ENCODE measurements around the gene OSR1.
A peak's percentile ranks its signal among the peaks of the same experiment; 100 is the strongest.
"Not testable (repeated sequence)": the region's sequence is repeated elsewhere in the genome, so short reads cannot be mapped to it uniquely, and the experiment has no call there.

OSR1 gene

GRCh38 chr2:19358242-19359020 is at the start of gene OSR1:
OSR1 (minus strand) TSS chr2:19358623; CDS start chr2:19353805, 4,818 bp downstream.
- peak within 1 kb of the TSS; percentile 28 for H3K4me3 ChIP-seq (ENCODE audit: low read depth, low read length)

GRCh38 chr2:19403785-19404184 is 45.4 kb upstream of the OSR1 start:
- H3K4me3 ChIP-seq (ENCODE audit: low read depth, low read length) = no peak overlapping the region

DNA sequence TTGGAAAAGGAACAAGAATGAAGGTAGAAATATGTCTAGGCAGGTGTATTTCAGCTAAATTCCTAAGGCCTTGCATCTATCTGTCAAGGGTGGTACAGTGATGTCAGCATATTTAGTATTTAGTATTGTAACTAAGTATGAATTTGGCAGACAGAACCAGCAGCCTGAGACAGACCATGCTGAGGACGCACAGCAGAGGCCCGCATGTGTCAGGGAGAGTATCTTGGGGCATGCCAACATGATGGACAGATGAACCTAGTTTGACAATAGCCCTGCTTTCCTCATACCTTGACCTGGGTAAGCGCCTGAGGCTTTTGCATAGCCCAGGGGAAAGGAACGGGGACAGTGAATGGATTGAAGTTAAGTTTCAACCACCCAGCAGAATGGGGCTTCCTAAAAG is 33.8 kb upstream of the OSR1 start:
- no peak overlapping the region for H3K4me3 ChIP-seq (ENCODE audit: low read depth, low read length)

DNA sequence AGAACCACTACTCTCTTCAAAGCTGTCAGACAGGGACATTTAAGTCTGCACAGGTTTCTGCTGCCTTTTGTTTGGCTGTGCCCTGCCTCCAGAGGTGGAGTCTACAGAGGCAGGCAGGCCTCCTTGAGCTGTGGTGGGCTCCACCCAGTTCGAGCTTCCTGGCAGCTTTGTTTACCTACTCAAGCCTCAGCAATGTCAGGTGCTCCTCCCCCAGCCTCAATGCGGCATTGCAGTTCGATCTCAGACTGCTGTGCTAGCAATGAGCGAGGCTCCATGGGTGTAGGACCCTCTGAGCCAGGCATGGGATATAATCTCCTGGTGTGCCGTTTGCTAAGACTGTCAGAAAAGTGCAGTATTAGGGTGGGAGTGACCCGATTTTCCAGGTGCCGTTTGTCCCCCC is 31.0 kb upstream of the OSR1 start:
- not testable (repeated sequence) for H3K4me3 ChIP-seq (ENCODE audit: low read depth, low read length)

DNA sequence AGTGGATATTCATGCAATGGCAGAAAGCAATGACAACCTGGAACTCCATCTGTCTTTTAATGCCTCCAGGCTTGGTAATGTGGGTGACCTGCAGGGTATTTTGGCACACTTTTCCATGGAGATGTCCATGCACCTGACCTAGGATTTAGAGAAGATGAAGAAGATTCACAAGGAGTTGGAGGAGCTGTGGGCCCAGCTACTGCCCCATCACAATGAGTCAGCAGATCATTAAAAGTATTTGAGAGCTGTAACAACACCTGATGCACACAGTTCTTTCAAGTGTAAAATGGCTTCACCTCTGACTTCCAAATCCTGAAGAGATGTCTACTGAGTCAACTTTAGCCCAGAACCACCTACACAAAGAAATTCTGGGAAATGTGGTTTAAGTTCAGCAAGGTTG is 22.1 kb upstream of the OSR1 start:
- H3K4me3 ChIP-seq (ENCODE audit: low read depth, low read length) = no peak overlapping the region

DNA sequence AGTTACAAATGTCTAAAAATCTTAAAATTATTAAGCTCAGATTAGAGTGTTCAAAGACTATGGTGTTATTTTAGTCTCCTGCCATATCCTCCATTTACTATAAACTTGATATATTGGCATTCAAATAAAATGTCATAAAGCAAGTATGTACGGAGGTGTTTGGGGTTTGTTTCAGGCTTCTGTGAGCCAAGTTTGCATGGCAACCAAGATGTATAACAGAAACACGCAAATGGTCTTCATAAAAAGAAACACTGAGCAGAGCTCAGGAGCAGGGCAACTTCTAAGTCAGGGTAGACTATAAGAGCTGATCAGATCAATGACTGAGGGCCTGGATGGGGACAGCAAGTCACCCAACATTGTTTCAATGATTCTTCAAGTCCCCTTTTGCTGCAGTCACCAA is 20.5 kb upstream of the OSR1 start:
- H3K4me3 ChIP-seq (ENCODE audit: low read depth, low read length) = no peak overlapping the region

DNA sequence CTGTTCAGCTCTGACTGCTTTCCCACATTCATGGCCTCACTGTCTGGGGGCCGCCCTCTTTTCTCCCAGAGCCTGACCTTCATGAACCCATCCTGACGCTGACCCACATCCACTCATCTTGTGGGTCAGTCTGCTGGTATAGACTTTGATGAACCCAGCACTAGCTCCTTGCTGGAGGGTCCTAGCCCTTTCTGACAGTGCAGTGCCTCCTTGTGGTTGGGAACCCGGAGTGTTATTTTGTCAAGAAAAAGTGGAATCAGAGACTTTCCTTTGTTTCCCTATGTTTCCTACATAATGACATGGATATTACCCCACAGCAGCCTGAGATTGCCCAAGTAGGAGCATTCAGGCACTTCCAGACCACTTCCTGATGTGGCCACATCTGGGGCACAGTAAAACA is 19.3 kb upstream of the OSR1 start:
- no peak overlapping the region for H3K4me3 ChIP-seq (ENCODE audit: low read depth, low read length)

DNA sequence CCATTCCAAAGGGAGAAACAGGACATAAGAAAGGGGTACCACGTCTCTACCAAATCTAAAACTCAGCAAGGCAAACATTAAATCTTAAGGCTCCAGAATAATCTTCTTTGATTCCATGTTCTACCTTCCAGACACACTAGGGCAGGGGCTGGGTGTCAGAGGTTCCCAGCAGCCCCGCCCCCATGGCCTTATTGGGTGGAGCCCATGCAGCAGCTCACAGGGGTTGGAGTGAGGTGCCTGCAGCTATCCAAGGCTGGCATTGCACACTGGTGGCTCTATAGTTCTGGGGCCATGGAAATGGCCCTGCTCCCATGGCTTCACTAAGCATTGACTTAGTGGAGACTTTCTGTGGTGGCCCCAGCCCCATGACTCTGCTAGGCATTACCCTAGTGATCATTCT is 14.9 kb upstream of the OSR1 start:
- H3K4me3 ChIP-seq (ENCODE audit: low read depth, low read length) = no peak overlapping the region

DNA sequence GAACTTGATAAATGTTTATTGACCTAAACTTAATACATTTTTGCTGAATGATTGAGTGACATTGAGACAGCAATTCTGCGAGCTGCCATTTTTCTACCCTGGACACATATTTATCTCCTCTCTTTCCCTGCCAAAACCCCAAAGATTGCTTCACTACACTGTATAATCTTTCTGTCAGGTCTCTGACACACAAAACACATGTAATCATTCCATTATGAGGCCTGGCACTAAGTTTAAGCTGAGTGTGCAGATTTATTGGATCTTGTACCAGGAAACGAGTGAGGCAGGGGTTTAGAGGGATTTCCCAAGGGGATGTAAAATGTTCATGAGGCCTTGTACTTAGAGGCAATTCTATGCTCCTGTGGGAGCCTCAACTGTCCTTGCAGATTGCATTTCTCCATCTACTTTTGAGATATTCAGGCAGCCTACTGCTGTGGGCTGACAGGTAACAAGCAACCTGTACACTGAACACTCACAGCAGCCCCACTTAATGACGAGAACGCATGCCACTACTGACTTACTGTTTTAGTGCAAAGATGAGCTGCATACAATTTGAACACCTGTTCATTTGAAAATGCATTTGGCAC is 13.7 kb upstream of the OSR1 start:
- H3K4me3 ChIP-seq (ENCODE audit: low read depth, low read length) = no peak overlapping the region

DNA sequence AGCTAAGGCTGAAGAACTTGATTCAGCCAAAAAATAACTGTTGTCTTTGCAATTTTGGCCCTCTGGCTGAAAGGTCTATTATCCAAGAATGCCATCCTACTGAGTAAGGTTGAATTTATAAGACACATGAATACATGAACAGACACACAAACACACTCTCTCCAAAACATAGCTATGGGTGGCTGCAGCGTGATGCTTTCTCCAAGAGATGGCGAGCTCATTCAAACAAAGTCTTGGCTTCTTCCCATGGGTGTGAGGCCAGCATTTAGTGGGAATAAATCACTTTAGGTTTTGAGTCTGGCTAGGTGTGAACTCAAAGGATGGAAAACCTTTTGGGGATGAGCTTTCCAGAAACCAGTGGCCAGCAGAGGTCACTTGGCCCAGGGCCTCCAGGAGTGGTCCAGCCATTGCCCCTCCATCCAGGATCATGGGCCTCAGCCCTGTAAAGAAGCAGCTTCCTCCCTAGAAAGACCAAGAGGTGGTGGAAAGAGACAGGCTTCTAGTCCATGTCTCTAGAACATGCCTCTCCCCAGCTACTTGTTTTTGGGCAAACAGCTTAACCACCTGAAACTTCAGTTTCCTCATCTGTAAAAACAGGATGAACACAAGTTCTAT is 11.0 kb upstream of the OSR1 start:
- H3K4me3 ChIP-seq (ENCODE audit: low read depth, low read length) = no peak overlapping the region

DNA sequence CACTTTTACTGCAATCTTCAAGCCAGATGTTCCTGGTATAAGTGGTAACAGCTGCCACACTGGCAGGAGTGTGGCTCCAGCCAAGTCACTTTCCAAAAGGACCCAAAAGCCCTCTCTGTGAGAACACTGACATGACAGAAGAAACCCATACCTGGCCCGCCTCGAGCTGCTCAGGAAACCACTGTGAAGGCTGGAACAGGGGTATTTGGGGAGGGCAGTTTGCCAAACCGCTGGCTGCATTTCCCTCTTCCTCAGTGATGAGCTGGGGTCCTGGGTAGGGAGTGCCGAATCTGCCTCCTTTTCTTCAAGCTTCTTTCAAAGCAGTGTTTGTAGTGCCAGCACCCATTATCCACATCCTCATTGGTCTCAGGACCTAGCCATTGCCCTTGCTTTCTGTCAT is 10.3 kb upstream of the OSR1 start:
- H3K4me3 ChIP-seq (ENCODE audit: low read depth, low read length) = no peak overlapping the region

- H3K4me3 ChIP-seq (ENCODE audit: low read depth, low read length) = no peak overlapping the region
These were observed 8.9 kb upstream of the OSR1 start for GRCh38 chr2:19367326-19367725.

GRCh38 chr2:19365126-19365525 is 6.7 kb upstream of the OSR1 start:
- H3K4me3 ChIP-seq (ENCODE audit: low read depth, low read length) = no peak overlapping the region

GRCh38 chr2:19364014-19364413 is 5.6 kb upstream of the OSR1 start:
- no peak overlapping the region for H3K4me3 ChIP-seq (ENCODE audit: low read depth, low read length)

GRCh38 chr2:19363474-19363778 is 5.0 kb upstream of the OSR1 start:
- no peak overlapping the region for H3K4me3 ChIP-seq (ENCODE audit: low read depth, low read length)

DNA sequence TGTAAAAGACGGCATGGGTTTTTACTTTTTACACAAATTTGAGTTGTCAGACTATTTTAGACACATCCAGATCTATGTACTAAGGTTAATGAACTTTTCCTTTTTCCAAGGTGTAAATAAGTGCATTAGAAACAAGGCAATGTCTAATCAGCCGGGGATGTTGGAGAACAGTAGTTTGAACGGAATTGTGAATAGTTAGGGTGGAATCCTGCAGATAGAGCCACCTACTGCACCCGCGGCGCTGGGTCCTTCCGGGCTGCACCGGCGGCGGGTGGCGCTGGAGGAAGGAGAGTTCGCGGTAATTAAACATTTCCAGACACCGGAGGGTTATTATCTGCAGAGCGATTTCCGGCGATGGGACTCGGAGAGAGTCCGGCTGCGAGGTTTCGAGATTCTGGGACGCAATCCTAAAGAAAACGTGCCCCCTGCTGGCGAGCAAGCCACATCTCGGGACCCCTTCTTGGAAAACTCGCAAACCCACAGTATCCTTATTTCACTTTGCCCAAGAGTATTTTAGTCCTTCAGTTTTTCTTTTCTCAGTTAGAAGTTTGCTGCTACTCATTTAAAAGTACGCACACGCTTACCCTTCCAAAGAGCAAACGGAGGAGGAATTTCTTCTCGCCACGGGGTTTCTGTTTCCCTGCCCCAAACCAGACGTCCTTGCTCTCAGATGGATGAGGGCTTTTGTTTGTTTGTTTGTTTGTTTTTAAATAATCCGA is 4.5 kb upstream of the OSR1 start:
- no peak overlapping the region for H3K4me3 ChIP-seq (ENCODE audit: low read depth, low read length)

DNA sequence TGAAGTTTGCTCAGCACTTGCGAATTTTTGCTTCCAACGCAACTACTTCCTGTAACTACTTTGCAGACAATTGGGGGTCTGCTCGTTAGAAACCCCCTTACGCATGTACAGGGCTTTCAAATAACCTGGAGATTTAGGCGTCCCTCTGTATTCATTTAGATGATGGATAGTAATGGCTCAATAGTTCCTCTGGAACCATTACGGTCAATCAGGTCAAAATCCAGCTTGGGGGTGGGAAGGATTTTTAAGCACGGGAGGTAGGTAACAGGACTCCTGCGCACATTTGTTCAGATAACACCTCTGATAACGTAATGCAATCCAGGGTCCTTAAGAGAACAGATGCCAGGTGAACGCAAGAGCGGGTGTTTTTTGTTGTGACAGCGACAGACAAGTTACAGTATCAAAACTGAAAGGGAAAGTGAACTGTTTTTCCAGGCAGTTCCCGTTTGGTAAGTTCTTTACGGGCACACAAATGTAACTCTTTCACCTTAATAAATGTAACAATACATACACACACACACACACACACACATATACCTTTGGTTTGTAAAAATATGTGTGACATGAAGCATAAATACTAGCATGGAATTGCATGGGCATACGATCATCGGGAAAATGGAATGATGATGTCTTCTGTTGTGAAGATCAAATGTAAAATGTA is 3.8 kb upstream of the OSR1 start:
- no peak overlapping the region for H3K4me3 ChIP-seq (ENCODE audit: low read depth, low read length)

- no peak overlapping the region for H3K4me3 ChIP-seq (ENCODE audit: low read depth, low read length)
These were observed 3.0 kb upstream of the OSR1 start for GRCh38 chr2:19361325-19361990.

- no peak overlapping the region for H3K4me3 ChIP-seq (ENCODE audit: low read depth, low read length)
These were observed 2.5 kb upstream of the OSR1 start for GRCh38 chr2:19360966-19361321.

GRCh38 chr2:19360266-19360965 is 2.0 kb upstream of the OSR1 start:
- no peak overlapping the region for H3K4me3 ChIP-seq (ENCODE audit: low read depth, low read length)

Measured in iPS-11a (cell line).